HAP-1 (cell line): ENCODE data around the gene PDLIM1.

Experiments used
- DNase-seq, 2 experiments: peaks; one replicate each; pipeline ENCODE4 v3.0.0-alpha.2; 2016 to 2020; ENCODE audit warnings: low spot score in 2 of 2
- H3K27me3 ChIP-seq: fragments of 250-450 bp; sonication (Bioruptor Pico); 2 replicates; pipeline ENCODE4 v1.5.1; 2020; ENCODE audit warnings: low read depth, mild to moderate bottlenecking, moderate library complexity
- H3K36me3 ChIP-seq: fragments of 250-450 bp; sonication (Bioruptor Pico); replicated peaks from 2 replicates; pipeline ENCODE4 v1.5.1; 2020; ENCODE audit warnings: mild to moderate bottlenecking
- H3K4me1 ChIP-seq: fragments of 250-450 bp; sonication (Bioruptor Pico); 2 replicates; pipeline ENCODE4 v1.5.1; 2020; ENCODE audit warnings: mild to moderate bottlenecking
- H3K4me3 ChIP-seq: fragments of 250-450 bp; sonication (Bioruptor Pico); 2 replicates; pipeline ENCODE4 v1.5.1; 2020; ENCODE audit warnings: mild to moderate bottlenecking, moderate library complexity
- H3K9me3 ChIP-seq: fragments of 250-450 bp; sonication (Bioruptor Pico); 2 replicates; pipeline ENCODE4 v1.5.1; 2020; ENCODE audit warnings: mild to moderate bottlenecking, moderate library complexity
- in situ Hi-C: fragments of 300-500 bp; cut with MboI; formaldehyde crosslinking; loops from 3 replicates; pipeline ENCODE4 v1.14.3; 2020; ENCODE audit warnings: low sequenced_read_pairs, inconsistent platforms, mixed read lengths

The PDLIM1 gene

GRCh38 chr10:95196046-95196445, 94.8 kb downstream of the PDLIM1 start:
- Histone ChIP-seq H3K36me3 (no peaks in the 10 kb centered on the region), H3K27me3 (no peaks in the 10 kb centered on the region), H3K4me3 (no peak overlapping the region), H3K4me1 (no peaks in the 10 kb centered on the region), H3K9me3 (no peaks in the 10 kb centered on the region)
- no peak for DNase-seq
- in situ Hi-C loops, result no loop called here

- Histone ChIP-seq H3K36me3 (no peaks in the 10 kb centered on the region), H3K27me3 (no peaks in the 10 kb centered on the region), H3K4me3 (no peak within 1 kb of the TSS), H3K9me3 (no peaks in the 10 kb centered on the region), H3K4me1 (no peaks in the 10 kb centered on the region)
- DNase-seq, result no peak
- in situ Hi-C loops, result no loop called here
Measured at GRCh38 chr10:95193944-95194343, 96.9 kb downstream of the PDLIM1 start, which contains the start of gene ACSM6. TSS of gene ACSM6 (plus strand) at chr10:95194238. CDS start at chr10:95194486, 248 bp downstream.

GRCh38 chr10:95188593-95188992, 102.2 kb downstream of the PDLIM1 start:
- peaks cover 2% of the 10 kb centered on the region; the same call in 1 of the 2 replicates for H3K4me1 ChIP-seq
- in situ Hi-C loops, result loop anchor here (10.0 kb wide), 1 partner anchor 176 kb away; no protein-coding TSS in a partner anchor
- peaks cover 10% of the 10 kb centered on the region for H3K27me3 ChIP-seq

GRCh38 chr10:95187617-95188016, 103.2 kb downstream of the PDLIM1 start:
- DNase-seq, result no peak
- in situ Hi-C loops, result loop anchor here (10.0 kb wide), 1 partner anchor 177 kb away; no protein-coding TSS in a partner anchor

More at GRCh38 chr10:95188593-95188992, 102.2 kb downstream of the PDLIM1 start:
- DNase-seq, result no peak
- no peaks in the 10 kb centered on the region for H3K36me3 ChIP-seq
- no peak overlapping the region for H3K4me3 ChIP-seq
- H3K9me3 ChIP-seq, result no peaks in the 10 kb centered on the region

More at GRCh38 chr10:95187617-95188016, 103.2 kb downstream of the PDLIM1 start:
- Histone ChIP-seq H3K36me3 (no peaks in the 10 kb centered on the region), H3K4me1 (peaks cover 6% of the 10 kb centered on the region), H3K4me3 (no peak overlapping the region), H3K27me3 (peaks cover 10% of the 10 kb centered on the region), H3K9me3 (no peaks in the 10 kb centered on the region)
